ENCODE data around the gene NSMF.

- no peak for TF ChIP-seq CTCF (IDR thresholded peaks at IDR 0.05)
- TF ChIP-seq POLR2A (IDR thresholded peaks at IDR 0.05) = no peak
- TF ChIP-seq EP300 (IDR thresholded peaks at IDR 0.05) = no peak
These were observed 41.7 kb downstream of the NSMF start for GRCh38 chr9:137417161-137418021.

Measured in stomach (tissue), 4 donors.